HepG2 (cell line): ENCODE results near the gene LCAT. TPM values are rescaled to one million over a fixed set of nuclear protein-coding genes. Genes with fewer than 3 reads are reported as not detected.

Source experiments
- EHMT2 ChIP-seq: fragments of 200-600 bp; sonication (generic); IDR thresholded peaks from 2 replicates; pipeline ENCODE4 v1.7.0; 2017; ENCODE audit warnings: antibody characterized with exemption, low read depth, low read length, borderline replicate concordance
- MIXL1 ChIP-seq: IDR thresholded peaks from 2 replicates; pipeline ENCODE4 v1.6.1; 2016
- MZF1 ChIP-seq: sonication (generic); formaldehyde crosslinking; IDR thresholded peaks from 2 replicates; pipeline ENCODE4 v1.8.1; 2023; ENCODE audit warnings: mild to moderate bottlenecking, missing genetic modification reagents, borderline replicate concordance
- SIX4 ChIP-seq: sonication (generic); formaldehyde crosslinking; IDR thresholded peaks from 2 replicates; pipeline ENCODE4 v1.4.0; 2020; ENCODE audit warnings: missing genetic modification reagents
- SNAPC4 ChIP-seq: sonication (generic); formaldehyde crosslinking; IDR thresholded peaks from 2 replicates; pipeline ENCODE4 v1.4.0; 2020; ENCODE audit warnings: mild to moderate bottlenecking, missing genetic modification reagents
- XRCC5 ChIP-seq: fragments of 200-400 bp; formaldehyde crosslinking; optimal IDR thresholded peaks from 2 replicates; pipeline ENCODE3; 2017; ENCODE audit warnings: mild to moderate bottlenecking, low read length
- ZBTB42 ChIP-seq: sonication (generic); formaldehyde crosslinking; IDR thresholded peaks from 2 replicates; pipeline ENCODE4 v1.5.0; 2020; ENCODE audit warnings: mild to moderate bottlenecking, missing genetic modification reagents
- ZIK1 ChIP-seq: sonication (generic); formaldehyde crosslinking; IDR thresholded peaks from 2 replicates; pipeline ENCODE4 v1.5.0; 2020; ENCODE audit warnings: mild to moderate bottlenecking, low read depth, missing genetic modification reagents, borderline replicate concordance
- ZNF207 ChIP-seq: fragments of 450-650 bp; IDR thresholded peaks from 2 replicates; pipeline ENCODE4 v1.6.1; 2016; ENCODE audit warnings: antibody characterized with exemption, borderline replicate concordance
- ZNF75D ChIP-seq: sonication (generic); formaldehyde crosslinking; IDR thresholded peaks from 2 replicates; pipeline ENCODE4 v1.8.1; 2023; ENCODE audit warnings: missing genetic modification reagents, mild to moderate bottlenecking, borderline replicate concordance
- ZNF841 ChIP-seq: sonication (generic); formaldehyde crosslinking; IDR thresholded peaks from 2 replicates; pipeline ENCODE4 v1.8.1; 2023; ENCODE audit warnings: missing genetic modification reagents, borderline replicate concordance
- ZNF883 ChIP-seq: sonication (generic); formaldehyde crosslinking; IDR thresholded peaks from 2 replicates; pipeline ENCODE4 v1.5.1; 2020; ENCODE audit warnings: mild to moderate bottlenecking, missing genetic modification reagents; ENCODE audit errors: not compliant biosample characterization
- polyA plus RNA-seq, 8 experiments: library from polyadenylated mRNA; depleted of rRNA in 3 of 8; stranded (reverse) in 7 of 8; unstranded in 1 of 8; fragments of >200 nt; fragmentation: Illumina TruSeq in 4 of 8; extraction: Trizol in 4 of 8; gene quantifications; 2 replicates each; pipeline versions ENCODE4 v1.2.1 to v1.2.3, GENCODE V29; 2011 to 2016; ENCODE audit warnings: low read depth in 4 of 8, missing spikeins in 1 of 8, mixed read lengths in 1 of 8; ENCODE audit not compliant: insufficient read depth in 1 of 8
- total RNA-seq, 5 experiments: library from RNA; depleted of rRNA; stranded (reverse); fragments of >200 nt; fragmentation: Illumina TruSeq; extraction: Trizol; gene quantifications; 2 replicates each; pipeline ENCODE4 v1.2.3, GENCODE V29; 2016; ENCODE audit warnings: low read depth in 1 of 5
- TF ChIP-seq, protein P1 (sequence below): sonication (generic); formaldehyde crosslinking; IDR thresholded peaks from 2 replicates; pipeline ENCODE4 v1.9.0; 2021; ENCODE audit warnings: missing genetic modification reagents, borderline replicate concordance
- TF ChIP-seq, protein P2 (sequence below): sonication (generic); formaldehyde crosslinking; IDR thresholded peaks from 2 replicates; pipeline ENCODE4 v1.8.0; 2022; ENCODE audit warnings: mild to moderate bottlenecking, missing genetic modification reagents
- TF ChIP-seq, protein P3 (sequence below): sonication (generic); formaldehyde crosslinking; IDR thresholded peaks from 2 replicates; pipeline ENCODE4 v1.5.0; 2020; ENCODE audit warnings: missing genetic modification reagents

Gene LCAT
- total and polyA plus RNA-seq, 2 of the 13 experiments (the other 11 are each of a cell fraction or from before 2014, with no cell fraction given), result 36.1 to 38.9 TPM

- TF ChIP-seq, protein P1, sequence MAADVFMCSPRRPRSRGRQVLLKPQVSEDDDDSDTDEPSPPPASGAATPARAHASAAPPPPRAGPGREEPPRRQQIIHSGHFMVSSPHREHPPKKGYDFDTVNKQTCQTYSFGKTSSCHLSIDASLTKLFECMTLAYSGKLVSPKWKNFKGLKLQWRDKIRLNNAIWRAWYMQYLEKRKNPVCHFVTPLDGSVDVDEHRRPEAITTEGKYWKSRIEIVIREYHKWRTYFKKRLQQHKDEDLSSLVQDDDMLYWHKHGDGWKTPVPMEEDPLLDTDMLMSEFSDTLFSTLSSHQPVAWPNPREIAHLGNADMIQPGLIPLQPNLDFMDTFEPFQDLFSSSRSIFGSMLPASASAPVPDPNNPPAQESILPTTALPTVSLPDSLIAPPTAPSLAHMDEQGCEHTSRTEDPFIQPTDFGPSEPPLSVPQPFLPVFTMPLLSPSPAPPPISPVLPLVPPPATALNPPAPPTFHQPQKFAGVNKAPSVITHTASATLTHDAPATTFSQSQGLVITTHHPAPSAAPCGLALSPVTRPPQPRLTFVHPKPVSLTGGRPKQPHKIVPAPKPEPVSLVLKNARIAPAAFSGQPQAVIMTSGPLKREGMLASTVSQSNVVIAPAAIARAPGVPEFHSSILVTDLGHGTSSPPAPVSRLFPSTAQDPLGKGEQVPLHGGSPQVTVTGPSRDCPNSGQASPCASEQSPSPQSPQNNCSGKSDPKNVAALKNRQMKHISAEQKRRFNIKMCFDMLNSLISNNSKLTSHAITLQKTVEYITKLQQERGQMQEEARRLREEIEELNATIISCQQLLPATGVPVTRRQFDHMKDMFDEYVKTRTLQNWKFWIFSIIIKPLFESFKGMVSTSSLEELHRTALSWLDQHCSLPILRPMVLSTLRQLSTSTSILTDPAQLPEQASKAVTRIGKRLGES (CRISPR knock-in tag), result no peak
- no peak for TF ChIP-seq ZNF207
- TF ChIP-seq SIX4, result 0 out of 2 replicates have a peak, but pooled peaks have one; percentile 11
- TF ChIP-seq EHMT2, result no peak
- no peak for TF ChIP-seq MZF1 (CRISPR knock-in tag)
- TF ChIP-seq ZNF883 (CRISPR knock-in tag), result no peak
- TF ChIP-seq MIXL1 (CRISPR knock-in tag), result 0 out of 2 replicates have a peak, but pooled peaks have one; percentile 9
- TF ChIP-seq, protein P2, sequence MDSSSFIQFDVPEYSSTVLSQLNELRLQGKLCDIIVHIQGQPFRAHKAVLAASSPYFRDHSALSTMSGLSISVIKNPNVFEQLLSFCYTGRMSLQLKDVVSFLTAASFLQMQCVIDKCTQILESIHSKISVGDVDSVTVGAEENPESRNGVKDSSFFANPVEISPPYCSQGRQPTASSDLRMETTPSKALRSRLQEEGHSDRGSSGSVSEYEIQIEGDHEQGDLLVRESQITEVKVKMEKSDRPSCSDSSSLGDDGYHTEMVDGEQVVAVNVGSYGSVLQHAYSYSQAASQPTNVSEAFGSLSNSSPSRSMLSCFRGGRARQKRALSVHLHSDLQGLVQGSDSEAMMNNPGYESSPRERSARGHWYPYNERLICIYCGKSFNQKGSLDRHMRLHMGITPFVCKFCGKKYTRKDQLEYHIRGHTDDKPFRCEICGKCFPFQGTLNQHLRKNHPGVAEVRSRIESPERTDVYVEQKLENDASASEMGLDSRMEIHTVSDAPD (CRISPR knock-in tag), result no peak
- TF ChIP-seq ZNF75D, result no peak
- no peak for TF ChIP-seq ZIK1 (CRISPR knock-in tag)
- no peak for TF ChIP-seq SNAPC4
- TF ChIP-seq, protein P3, sequence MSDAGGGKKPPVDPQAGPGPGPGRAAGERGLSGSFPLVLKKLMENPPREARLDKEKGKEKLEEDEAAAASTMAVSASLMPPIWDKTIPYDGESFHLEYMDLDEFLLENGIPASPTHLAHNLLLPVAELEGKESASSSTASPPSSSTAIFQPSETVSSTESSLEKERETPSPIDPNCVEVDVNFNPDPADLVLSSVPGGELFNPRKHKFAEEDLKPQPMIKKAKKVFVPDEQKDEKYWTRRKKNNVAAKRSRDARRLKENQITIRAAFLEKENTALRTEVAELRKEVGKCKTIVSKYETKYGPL (CRISPR knock-in tag), result no peak
- TF ChIP-seq ZNF841 (CRISPR knock-in tag), result 0 out of 2 replicates have a peak, but pooled peaks have one; percentile 43
- no peak for TF ChIP-seq XRCC5
- TF ChIP-seq ZBTB42 (CRISPR knock-in tag), result no peak
These were observed 50.0 kb downstream of the LCAT start (continued) for GRCh38 chr16:67893743-67894399.
